ENCODE results near the gene GP1BB. TPM values are rescaled to one million over a fixed set of nuclear protein-coding genes. Genes with fewer than 3 reads are reported as not detected.

Gene GP1BB
- 0.88 and 1.8 TPM in 2 replicates for total RNA-seq

GRCh38 chr22:19723232-19723982 is at the start of gene GP1BB:
TSS of gene GP1BB (plus strand) at chr22:19723539. CDS start at chr22:19723570, 31 bp downstream.
- Histone ChIP-seq H3K27me3 (ENCODE audit: insufficient read depth, low read length) (no peaks in the 10 kb centered on the region), H3K9me3 (ENCODE audit: low read depth, low read length) (no peaks in the 10 kb centered on the region), H3K79me2 (ENCODE audit: insufficient read depth, low read length) (no peaks in the 10 kb centered on the region), H2AFZ (ENCODE audit: low read length) (no peak within 1 kb of the TSS), H4K20me1 (ENCODE audit: insufficient read depth, low read length) (peaks cover 9% of the 10 kb centered on the region), H3K4me3 (ENCODE audit: insufficient read depth, low read length) (no peak within 1 kb of the TSS), H3K4me1 (ENCODE audit: insufficient read depth, low read length) (no peaks in the 10 kb centered on the region), H3K4me2 (ENCODE audit: insufficient read depth, low read length) (no peak within 1 kb of the TSS), H3K27ac (ENCODE audit: low read depth, low read length) (no peak within 1 kb of the TSS), H3K36me3 (ENCODE audit: insufficient read depth, low read length) (no peaks in the 10 kb centered on the region)
- DNase-seq (ENCODE audit: insufficient read length, low spot score, missing footprints): peak; percentile 79
- no peak for TF ChIP-seq CTCF (IDR thresholded peaks at IDR 0.05; ENCODE audit: extremely low read depth, low read depth, low read length)

- Histone ChIP-seq H3K4me3 (ENCODE audit: insufficient read depth, low read length) (no peak overlapping the region), H3K79me2 (ENCODE audit: insufficient read depth, low read length) (no peaks in the 10 kb centered on the region), H3K27me3 (ENCODE audit: insufficient read depth, low read length) (peaks cover 3% of the 10 kb centered on the region), H3K4me2 (ENCODE audit: insufficient read depth, low read length) (no peak overlapping the region), H3K36me3 (ENCODE audit: insufficient read depth, low read length) (no peaks in the 10 kb centered on the region), H4K20me1 (ENCODE audit: insufficient read depth, low read length) (no peaks in the 10 kb centered on the region), H3K9me3 (ENCODE audit: low read depth, low read length) (peaks cover 3% of the 10 kb centered on the region), H2AFZ (ENCODE audit: low read length) (no peak overlapping the region), H3K4me1 (ENCODE audit: insufficient read depth, low read length) (no peaks in the 10 kb centered on the region), H3K27ac (ENCODE audit: low read depth, low read length) (no peak overlapping the region)
- no peak for DNase-seq (ENCODE audit: insufficient read length, low spot score, missing footprints)
- no peak for TF ChIP-seq CTCF (IDR thresholded peaks at IDR 0.05; ENCODE audit: extremely low read depth, low read depth, low read length)
These were observed 49.7 kb upstream of the GP1BB start for GRCh38 chr22:19673660-19674059.

- H3K79me2 ChIP-seq (ENCODE audit: insufficient read depth, low read length): no peaks in the 10 kb centered on the region
These were observed 49.0 kb upstream of the GP1BB start for GRCh38 chr22:19674129-19674928.

More at GRCh38 chr22:19674129-19674928, 49.0 kb upstream of the GP1BB start:
- Histone ChIP-seq H3K27ac (ENCODE audit: low read depth, low read length) (no peak overlapping the region), H3K27me3 (ENCODE audit: insufficient read depth, low read length) (peaks cover 3% of the 10 kb centered on the region), H3K36me3 (ENCODE audit: insufficient read depth, low read length) (no peaks in the 10 kb centered on the region), H3K4me3 (ENCODE audit: insufficient read depth, low read length) (no peak overlapping the region), H3K4me1 (ENCODE audit: insufficient read depth, low read length) (no peaks in the 10 kb centered on the region), H4K20me1 (ENCODE audit: insufficient read depth, low read length) (no peaks in the 10 kb centered on the region), H3K4me2 (ENCODE audit: insufficient read depth, low read length) (no peak overlapping the region), H2AFZ (ENCODE audit: low read length) (no peak overlapping the region), H3K9me3 (ENCODE audit: low read depth, low read length) (peaks cover 3% of the 10 kb centered on the region)
- no peak for TF ChIP-seq CTCF (IDR thresholded peaks at IDR 0.05; ENCODE audit: extremely low read depth, low read depth, low read length)
- DNase-seq (ENCODE audit: insufficient read length, low spot score, missing footprints): no peak
